ENCODE data around the gene TBX21.

The TBX21 gene

DNA sequence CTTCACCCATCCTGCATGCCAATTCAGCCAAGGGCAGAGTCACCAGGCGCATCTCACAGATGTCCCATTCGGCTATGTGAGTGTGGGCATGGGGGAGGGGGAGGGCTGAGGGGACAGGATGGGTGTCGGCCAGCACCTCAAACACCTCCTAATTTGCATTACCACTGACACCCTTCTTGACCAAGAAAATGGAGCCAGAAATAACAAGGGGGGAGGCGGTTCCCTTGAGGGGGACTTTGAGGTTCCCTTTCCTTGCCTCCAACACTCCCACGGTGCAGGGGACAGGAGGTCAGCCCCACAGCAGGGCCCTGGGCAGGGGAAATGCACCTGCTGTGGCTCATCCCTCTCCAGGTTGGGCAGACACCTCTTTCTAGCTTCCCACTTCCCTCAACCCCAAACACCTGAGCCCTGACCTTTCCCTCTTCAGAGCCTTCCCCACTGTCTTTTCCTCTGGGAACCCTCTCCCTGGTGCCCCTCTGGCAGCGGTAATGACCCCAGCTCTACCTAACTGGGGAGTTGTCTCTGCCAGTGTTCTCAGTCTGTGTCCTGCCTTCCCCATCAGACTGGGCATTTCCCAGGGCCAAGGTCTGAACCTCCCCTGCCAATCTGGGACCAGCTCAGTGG lies 18.2 kb upstream of the TBX21 start:
- no peak for DNase-seq (ENCODE audit: low spot score)

DNA sequence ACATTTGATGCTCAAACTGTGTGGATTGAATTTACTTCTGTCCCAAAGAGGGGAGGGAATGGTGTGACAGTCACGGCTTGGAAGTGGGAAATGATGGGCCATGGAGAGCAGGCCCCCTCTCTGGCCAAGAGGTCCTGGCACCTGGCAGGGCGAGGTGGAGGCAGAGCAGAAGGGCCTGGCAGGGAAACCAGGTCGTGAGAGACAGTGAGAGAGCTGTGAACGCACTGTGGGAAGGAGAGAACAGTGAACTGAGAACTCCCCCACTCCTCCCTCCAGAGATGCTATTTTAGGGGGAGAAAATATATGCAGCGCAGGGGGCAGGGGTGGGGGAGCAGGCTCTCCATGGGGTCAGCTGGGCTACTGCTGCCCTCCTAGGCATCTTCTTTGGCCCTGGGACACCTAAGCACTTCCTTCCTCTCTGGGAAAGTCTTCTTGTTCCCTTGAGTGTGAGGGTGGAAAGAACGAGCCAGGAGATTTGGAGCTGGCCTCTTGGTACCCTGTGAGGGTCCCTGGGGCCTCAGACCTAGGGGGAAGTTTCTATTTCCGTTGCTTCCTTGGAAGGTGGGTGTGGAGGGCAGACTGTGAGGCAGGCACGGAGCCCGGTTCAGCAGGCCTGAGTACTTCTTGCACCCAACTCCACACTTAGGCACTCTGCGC lies 17.2 kb upstream of the TBX21 start:
- no peak for DNase-seq (ENCODE audit: low spot score)

DNA sequence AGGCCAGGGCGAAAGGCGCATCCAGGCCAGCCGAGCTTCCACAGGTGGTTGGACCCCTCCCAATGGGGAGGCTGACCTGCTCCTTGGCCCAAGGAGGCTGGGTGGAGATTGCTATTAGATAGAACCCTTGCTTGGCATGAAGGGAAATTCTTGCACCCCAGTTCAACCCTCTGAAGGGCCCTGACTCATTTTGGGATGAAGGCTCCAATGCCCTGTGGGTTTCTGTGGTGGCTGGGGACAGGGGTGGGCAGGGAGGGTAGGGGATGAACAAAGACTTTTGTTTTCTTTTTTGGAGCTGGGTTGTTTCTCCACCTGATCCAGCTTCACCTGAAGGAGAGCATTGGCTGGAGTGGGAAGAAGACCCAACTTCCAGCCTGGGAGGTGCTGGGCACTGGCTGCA lies 16.7 kb upstream of the TBX21 start:
- DNase-seq (ENCODE audit: low spot score), result no peak

DNA sequence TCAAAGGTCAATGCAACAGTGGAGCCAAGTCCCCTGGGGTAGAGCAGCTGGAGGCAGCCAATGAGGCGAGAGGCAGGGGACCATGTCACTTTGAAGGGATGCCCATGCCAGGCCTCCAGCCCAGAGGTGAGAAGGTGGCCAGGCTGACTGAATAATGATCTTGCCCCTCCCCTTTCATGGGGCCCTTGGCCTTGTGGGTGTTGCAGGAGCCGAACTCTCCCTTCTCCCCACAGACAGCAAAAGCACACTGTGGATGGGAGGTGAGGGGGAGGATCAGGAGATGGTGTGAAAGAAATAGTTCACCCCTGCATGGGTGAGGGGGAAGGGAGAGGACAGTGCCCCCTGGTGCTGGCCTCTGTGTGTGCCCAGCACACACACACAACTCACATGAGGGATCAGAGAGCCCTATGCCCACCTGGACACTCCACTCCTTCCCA lies 15.8 kb upstream of the TBX21 start:
- DNase-seq (ENCODE audit: low spot score), result no peak

DNA sequence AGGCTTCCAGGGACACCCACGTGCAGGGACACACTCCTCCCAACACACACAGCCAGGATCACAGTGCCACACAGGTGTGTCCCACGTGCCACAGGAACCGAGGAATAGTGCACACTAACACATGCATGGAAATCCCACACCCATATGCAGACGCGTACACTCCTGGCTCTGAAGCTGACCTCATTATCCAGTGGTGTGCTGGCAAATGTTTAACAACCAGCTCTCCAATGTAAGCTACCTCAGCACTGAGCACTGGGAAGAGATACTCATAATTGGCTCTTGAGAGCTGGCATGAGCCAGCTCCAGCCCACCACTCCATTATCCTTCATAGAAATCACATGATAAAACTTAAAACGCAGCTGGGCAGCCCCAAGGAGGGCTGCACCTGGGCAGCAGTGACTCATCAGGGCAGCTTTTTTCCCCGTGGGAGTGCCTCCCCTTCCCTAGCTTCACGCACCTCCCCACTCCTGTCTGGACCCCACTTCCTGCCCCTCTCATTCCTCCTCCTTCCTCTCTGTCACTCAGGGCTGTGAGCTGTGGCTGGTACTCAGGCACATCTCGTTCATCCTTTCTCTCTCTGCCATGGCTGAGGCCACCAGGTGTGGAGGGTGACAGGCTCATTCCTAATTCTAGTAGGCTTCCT lies 14.9 kb upstream of the TBX21 start:
- DNase-seq (ENCODE audit: low spot score), result no peak

DNA sequence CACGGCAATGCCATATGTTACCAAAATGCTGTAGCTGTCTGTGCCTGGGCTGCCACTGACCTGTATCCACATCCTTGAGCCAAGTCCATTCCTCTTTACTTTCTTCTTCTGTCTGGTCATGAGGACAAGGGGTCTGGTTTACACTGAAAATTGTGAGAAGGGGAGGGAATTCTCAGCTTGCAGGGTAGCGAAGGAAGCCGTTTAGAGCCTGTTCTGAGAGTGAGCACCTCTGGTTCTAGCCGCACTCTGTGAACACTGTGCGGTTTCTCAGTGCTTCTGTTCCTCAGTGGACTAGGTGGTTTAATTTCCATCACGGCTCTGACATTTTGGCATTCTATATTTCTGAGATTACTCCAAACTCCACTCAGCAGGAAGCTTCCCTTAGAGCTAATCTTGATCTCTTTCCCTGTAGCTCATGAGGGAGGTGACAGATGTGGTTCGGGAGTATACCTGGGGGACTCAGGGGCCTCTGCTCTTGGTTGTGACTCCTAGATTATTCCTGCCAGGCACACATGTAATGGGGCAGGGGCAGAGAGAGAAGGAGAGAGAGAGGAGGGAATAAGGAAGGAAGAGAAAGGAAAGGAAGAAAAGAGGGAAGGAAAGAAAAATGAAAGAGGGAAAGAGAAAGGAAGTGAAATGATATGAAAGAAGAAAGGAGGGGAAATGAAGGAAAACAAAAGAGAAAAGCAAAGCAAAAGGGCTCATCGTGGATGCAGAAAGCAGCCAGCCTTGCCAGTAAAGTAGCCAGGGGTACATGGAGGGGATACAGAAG lies 14.2 kb upstream of the TBX21 start:
- no peak for DNase-seq (ENCODE audit: low spot score)

DNA sequence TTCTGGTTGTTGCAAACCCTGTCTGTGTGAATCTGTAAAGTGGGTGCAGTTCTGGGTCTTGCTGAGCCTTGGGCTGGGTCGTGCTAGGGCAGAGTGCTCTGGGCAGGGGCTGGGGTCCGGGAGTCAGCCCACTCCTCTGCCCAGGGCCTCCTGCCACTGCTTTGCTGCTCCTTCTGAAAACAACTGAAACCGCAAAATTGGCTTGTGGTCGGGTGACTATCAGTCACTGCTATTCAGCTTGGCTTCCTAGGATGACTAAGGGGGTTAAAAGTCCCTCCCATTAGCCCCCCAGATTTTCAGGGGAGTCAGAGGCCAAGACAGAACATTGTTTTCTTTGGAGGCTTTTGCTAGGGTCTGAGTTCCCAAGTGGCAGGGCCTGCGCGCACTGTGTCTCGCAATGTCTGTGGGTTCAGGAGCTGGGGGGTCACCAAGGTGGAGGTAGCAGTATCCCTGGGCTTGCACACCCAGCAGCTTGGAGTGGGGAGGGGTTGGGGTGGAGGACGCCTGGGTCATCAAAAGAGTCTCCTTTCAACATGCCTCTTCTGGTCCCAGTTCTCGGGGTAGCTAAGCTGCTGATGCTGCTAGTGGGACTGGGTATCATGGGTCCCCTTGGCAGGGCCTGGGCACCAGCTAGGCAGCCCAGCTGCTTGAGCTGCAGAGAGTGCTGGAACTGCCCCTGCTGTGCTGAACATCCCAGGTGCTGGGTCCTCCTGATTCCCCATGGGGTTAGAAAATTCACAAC lies 13.5 kb upstream of the TBX21 start:
- DNase-seq (ENCODE audit: low spot score), result no peak

DNA sequence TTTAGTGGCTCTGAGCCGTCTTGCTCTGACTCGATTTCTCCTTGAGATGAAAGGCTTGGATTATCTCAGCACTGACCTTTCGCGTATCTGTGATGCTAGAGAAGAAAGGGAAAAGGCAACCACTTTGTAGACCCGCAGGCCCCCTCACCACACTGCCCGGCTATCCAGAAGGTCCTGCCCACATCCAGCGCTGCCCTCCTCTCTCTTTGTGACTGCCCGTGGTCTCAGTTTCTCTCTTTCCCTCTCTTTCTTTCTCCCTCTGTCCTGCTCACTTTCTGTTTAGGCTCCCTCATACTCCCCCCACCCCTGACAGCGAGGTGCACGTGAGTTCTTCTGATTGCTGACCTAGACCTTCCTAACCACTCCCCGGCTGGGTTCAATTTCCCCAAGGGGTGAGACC lies 12.8 kb upstream of the TBX21 start:
- DNase-seq (ENCODE audit: low spot score), result no peak

DNA sequence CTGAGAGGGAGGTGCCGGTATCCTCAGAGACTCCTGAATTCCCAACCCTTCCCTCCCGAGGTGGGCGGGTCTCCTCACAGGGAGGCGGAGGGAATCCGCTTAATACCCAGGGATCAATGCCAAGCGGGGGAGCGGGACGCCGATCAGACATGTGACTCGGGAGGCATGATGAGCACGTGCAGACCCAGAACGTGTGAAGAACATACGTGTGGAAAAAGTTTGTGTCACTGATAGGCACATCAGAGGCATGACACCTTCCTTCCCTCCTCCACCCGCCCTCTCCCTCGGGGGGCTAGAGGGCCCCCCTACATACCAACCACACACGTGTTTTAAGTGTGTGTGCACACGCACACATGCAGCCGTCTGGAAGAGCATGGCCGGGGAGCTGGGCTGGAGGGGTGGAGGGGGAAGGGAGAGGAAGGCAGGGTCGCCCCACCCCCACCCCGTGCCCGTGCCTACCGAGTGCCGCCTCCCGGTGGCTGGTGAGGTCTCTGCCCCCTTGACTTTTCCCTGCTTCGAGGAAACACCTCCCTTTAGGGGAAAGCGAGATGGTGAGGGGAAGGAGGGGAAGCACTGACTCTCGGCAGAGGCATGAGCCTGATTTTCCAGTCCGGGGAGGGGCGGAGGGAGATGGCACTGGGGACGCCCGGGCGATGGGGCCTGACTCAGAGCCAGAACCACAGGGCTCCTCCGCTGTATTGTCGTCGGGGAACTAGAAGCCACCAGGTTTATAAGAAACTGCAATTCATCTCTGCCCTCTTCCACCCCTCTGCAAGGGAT lies 12.1 kb upstream of the TBX21 start:
- no peak for DNase-seq (ENCODE audit: low spot score)

DNA sequence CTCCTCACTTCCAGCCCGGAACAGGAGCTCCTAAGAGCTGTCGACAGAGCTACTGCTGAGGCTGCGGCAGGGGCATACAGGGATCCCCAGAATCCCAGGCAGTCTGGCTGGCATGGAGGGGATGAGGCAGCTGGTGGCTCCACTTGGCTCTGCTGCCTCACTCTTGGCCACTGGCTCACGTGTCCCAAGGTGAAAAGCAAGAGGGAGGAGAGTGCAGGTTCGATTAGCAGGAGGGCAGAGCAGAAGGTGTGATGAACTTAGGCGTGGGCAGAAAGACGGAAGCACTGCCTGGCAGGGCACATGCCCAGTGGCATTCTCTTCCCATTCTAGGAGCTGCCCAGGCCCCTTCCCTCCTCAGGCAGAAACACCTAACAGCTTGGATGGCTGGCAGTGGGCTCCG lies 11.3 kb upstream of the TBX21 start:
- DNase-seq (ENCODE audit: low spot score), result no peak

DNA sequence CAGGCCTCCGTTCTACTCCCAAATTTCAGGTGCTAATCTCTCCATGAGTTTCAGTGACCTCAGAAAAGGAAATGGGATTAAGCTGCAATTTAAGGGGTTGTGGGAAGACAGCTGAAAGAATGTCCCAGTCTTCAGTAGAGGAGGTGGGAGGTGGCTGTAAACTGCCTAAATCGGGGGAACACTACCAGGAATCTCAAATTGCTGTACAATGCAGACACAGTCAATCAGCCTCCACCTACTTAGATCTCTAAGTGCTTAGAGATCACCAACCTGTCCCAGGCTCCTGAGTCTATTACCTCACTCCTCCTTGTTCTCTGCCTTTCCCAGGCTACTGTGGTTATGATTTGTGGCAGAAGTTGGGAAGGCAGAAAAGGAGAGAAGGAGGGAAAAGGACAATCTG lies 8.3 kb upstream of the TBX21 start:
- DNase-seq (ENCODE audit: low spot score), result no peak

DNA sequence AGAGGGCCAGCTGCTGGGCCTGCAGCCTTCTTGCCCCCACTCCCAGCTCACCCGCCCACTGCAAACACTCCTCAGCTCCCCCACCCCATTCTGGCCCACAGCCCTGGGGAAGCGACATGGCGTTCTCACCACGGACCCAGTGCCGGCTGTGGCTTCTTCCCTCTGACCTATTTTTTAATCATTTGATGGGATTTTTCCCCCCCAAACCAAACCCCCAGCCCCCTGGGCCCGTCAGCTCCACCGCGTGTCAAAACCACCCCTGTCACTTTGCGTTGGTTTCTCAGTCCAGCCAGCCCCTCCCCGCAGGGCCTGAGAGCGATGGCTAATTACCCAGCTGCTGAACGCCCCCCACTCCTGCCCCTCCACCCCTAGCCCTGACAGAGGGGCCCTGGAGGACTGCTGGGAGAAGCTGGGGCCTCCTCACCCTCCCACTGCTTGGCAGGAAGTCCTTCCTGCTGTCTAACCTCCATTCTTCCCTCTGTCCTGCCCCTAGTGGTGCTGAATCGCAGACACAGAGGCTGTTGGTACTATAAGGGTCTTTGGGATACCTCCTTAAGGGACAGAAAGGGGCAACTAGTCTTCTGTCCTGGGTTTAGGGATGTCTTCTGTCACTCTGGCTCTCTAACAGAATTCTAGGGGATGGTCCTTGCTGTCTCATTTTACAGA lies 7.5 kb upstream of the TBX21 start:
- DNase-seq (ENCODE audit: low spot score), result no peak

DNA sequence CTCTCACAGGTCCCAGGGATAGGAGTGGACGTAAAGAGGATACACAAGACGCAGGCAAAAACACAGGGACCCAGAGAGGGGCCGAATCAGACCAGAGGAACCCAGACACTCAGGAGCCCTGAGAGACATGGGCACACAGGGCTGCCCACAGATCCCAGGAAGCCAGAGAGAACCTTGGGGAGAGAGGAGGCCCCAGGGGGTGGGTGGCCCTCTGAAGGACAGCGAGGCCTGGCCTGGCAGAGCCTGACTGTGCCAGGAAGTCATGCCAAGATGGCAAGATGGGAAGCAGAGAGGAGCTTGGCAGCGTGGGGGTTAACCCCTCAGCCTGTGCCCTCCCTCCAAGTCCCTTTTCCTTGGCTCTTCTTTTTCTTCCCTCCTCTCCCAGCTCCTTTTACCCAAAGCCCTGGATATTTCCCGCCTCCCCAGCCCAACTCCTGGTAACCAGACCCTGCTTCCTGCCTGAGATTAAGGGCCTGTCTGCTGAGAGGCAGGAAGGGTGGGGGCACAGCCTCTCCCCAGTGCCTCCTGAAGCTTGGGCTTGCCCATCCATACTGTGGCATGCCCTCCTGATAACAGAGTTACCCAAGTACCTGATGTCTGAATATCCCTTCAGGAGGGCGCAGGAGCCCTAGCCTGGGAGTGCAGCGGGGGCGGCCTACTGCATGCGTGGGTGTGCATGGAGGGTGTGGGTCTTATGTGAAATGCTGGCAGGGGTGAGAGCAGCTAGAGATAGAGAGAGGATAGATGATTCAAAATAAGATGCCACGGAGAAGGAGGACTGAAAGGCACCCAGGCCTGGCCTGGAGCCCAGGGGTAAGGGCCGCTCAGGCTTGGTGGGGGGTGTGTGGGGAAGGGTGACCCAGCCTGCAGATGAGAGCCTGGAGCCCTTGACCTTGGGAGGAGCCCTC lies 6.0 kb upstream of the TBX21 start:
- DNase-seq (ENCODE audit: low spot score), result no peak

DNA sequence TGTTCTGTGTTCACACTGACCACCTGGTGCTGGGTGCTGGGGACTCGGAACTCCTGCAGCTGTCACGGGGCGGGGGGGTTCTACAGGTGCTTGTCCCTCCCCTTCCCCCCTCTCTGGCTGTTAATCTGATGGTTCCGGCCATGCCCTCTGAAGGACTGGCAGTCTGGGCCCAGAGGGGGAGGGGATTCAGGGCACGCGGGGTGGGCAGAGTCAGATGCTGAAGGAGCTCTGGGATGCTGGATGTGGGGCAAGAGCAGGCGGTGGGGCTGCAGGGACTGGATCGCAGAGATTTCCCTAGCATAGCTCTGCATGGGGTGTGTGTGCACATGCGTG lies 5.4 kb upstream of the TBX21 start:
- DNase-seq (ENCODE audit: low spot score), result no peak

DNA sequence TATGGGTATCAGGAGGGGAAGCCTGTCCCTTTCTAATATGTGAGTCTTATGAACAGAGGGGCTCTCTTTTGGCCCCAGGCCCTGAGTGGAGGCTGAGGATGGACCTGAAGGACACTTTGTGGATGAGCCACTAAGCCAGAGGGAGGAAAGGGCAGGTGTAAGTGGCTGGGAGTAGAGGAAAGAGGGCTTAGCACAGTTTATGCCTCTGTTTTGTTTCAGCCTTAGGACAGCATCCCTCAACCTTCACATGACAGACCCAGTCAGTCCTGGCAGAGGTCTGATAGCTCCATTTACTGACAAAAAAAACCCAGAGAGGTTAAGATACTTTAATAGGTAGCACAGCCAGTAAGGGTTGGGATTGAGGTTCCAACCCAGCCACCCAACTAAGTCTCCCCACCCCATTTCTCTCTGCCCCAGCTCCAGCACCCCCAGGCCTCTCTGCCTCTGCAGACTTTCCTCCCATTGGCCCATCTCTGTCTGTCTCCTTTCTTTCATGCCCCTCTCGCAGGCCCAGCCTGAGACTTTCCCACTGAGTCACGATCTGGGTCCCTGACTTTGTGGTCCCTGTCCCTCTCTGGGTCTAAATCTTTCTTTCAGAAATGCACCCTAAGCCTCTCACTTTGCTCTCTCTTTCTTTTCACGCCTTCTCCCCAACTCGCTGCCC lies 4.7 kb upstream of the TBX21 start:
- no peak for DNase-seq (ENCODE audit: low spot score)

DNA sequence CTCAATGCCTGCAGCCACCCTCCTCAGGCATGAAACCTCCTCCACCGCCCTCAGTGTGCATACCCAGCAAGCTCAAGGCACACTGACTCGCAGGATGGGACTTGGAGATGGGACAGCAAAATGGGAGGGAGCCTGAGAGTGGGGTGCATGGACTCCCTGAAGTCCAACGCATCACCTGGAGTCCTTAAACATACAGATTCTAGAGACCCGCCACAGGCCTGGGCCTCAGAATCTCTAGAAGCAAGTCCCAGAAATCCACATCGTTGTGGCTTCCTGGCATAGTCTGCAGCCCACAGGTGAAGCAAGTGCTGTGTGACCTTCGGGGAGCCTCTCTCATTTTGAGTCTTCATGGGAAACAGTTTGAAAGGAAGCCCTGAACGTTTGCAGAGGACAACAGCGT lies 3.6 kb upstream of the TBX21 start:
- DNase-seq (ENCODE audit: low spot score), result no peak

DNA sequence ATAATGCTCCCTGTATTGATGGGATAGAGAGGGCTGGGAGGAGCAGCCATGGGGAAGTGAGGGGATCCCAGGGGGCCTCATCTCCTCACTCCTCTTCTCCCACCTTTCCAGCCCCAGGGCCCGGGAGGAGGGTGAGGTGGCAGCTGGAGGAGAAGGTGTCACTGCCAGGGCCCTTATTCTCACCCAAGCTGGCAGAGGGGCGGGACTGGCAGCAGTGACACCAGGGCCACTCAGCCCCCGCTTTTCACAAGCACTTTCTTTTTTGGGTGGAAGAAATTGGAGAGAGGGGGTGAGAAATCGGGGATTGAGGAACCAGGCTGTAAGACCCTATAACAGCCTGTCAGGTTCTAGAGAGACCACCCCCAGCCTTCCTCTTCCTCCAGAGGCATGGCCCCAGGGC lies 2.4 kb upstream of the TBX21 start:
- no peak for DNase-seq (ENCODE audit: low spot score)

DNA sequence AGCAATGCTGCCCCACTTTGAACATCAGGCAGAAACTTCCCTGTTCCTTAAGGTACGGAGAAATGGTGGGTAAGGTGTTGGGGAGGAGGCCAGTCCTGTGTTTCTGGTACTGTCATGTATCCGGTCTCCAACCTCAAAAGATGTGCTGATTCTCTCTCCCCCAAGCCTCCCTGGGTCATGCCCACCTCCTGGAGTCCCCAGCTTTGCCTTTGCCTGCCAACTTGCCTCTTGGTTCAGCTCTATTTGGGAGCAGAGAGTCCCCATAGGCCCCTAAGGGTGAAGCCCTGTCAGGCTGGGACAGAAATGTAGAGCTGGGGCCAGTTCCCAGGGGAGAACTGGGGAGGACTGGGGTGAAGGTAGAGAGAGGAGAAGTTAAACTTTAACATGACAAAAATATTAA lies 1.6 kb upstream of the TBX21 start:
- DNase-seq (ENCODE audit: low spot score), result no peak

DNA sequence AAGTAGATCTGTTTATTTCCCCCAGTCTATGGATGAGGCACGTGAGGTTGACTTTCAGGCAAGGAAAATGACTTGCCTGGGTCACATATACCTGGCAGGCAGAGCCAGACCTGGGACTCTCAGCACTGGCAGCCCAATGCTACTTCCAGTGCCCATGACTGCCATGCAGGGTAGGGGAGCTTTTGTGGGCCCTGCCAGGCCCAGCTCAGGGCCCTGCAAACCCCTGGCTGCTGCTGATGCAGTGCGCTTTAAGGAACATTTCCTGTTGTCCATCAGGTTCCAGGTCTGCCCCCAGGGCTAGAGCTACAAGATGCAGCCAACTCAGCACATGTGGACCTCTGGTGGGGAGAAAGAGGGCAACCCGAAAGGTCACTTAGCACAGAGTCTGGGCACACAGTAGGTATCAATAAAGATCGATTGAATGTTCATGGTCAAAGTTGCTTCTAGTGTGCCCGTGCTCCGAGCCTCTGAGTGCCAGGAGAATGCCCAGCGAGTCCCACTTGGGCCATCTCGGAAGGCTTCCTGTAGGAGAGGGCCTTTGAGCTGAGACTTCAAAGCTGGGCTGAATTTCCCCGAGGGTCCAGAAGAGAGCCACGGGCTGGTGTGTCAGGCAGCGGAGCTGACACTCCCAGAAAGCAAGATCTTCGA lies 513 bp upstream of the TBX21 start:
- no peak for DNase-seq (ENCODE audit: low spot score)
